GM12874 (cell line): ENCODE measurements around the gene BMP3.

Experiments used
- CTCF ChIP-seq: IDR thresholded peaks from 2 replicates; pipeline ENCODE4 v1.5.1; 2011; ENCODE audit warnings: low read depth, mild to moderate bottlenecking, control low read depth, low read length, moderate library complexity; ENCODE audit not compliant: insufficient read depth

Gene BMP3

GRCh38 chr4:81049907-81050306 lies 19.4 kb downstream of the BMP3 start:
- no peak for TF ChIP-seq CTCF

GRCh38 chr4:81052119-81053068 lies 21.9 kb downstream of the BMP3 start:
- peak; percentile 68 for TF ChIP-seq CTCF

GRCh38 chr4:81058621-81059020 lies 28.1 kb downstream of the BMP3 start:
- no peak for TF ChIP-seq CTCF

GRCh38 chr4:81060587-81061343 lies 30.3 kb downstream of the BMP3 start:
- TF ChIP-seq CTCF = no peak

GRCh38 chr4:81061344-81061730 lies 30.8 kb downstream of the BMP3 start:
- TF ChIP-seq CTCF = no peak

GRCh38 chr4:81062001-81062400 lies 31.5 kb downstream of the BMP3 start:
- TF ChIP-seq CTCF = no peak

- no peak for TF ChIP-seq CTCF
Measured at GRCh38 chr4:81065446-81065845, 34.9 kb downstream of the BMP3 start.
